ENCODE results near the gene SLC6A9. TPM values are rescaled to one million over a fixed set of nuclear protein-coding genes. Genes with fewer than 3 reads are reported as not detected.

SLC6A9 gene
- total and polyA plus RNA-seq, 4 donors: 0.57 to 47.7 (median 3.6) TPM

DNA sequence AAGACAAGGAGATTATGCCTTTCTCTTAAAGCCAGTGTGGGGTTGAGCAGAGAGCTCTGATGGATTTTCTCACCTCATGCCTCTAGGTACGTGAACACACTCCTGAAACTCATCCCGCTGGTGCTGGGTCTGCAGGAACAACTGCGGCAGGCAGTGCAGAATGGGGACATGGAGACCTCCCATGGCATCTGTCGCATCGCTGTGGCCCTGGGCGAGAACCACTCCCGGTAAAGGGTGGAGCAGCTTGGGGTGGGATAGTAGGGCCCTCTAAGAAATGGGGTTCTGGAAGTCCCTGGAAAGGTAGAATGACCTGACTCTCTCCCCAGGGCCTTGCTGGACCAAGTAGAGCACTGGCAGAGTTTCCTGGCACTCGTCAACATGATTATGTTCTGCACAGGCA lies 75.0 kb downstream of the SLC6A9 start (continued):
- no peak for TF ChIP-seq TAF1 (conservative IDR thresholded peaks at IDR 0.05)

DNA sequence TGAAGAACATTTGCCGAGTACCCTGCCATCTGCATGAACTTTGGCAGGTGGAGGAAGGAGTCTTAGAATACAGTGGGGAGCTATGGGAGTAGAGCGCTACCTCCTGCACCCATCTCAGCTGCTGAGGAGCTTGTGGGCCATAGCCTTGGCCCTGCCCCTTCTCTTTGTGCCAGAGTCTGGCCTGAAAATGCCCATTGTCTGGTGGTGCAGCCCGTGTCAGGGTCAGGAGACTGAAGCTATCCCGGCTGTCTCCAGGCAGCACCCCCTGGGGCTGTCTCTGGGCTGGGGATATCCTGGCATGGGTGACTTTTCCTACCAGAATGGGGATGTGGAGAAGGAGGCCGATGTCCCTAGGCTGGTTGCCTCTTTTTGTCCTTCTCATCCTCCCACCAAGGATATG lies 77.2 kb downstream of the SLC6A9 start:
- WGBS: 95% methylated on average over 5 of the region's 5 CpGs
- no peaks in the 10 kb centered on the region for H3K27me3 ChIP-seq (ENCODE audit: control insufficient read depth in 4 of 4, insufficient read depth in 4 of 4, low read length in 3 of 4)
- no peak overlapping the region for H3K4me3 ChIP-seq (ENCODE audit: low read depth in 1 of 3, low read length in 3 of 3)
- no peaks in the 10 kb centered on the region for H3K9me3 ChIP-seq (ENCODE audit: control insufficient read depth in 4 of 4, low read length in 3 of 4)
- no peak for DNase-seq (ENCODE audit: low spot score)
- no peak overlapping the region for H3K9ac ChIP-seq (ENCODE audit: low read depth in 1 of 2, low read length in 2 of 2)
- H3K27ac ChIP-seq (ENCODE audit: low read depth in 1 of 2, low read length in 2 of 2): no peak overlapping the region
- H3K36me3 ChIP-seq (ENCODE audit: control insufficient read depth in 4 of 4, insufficient read depth in 3 of 4, low read depth in 1 of 4, low read length in 3 of 4): peaks cover 2 to 33% (median 8%) of the 10 kb centered on the region in 4 donors
- H3K4me1 ChIP-seq (ENCODE audit: control insufficient read depth in 4 of 4, insufficient read depth in 4 of 4, low read length in 3 of 4): no peaks in the 10 kb centered on the region
- TF ChIP-seq, protein P1, sequence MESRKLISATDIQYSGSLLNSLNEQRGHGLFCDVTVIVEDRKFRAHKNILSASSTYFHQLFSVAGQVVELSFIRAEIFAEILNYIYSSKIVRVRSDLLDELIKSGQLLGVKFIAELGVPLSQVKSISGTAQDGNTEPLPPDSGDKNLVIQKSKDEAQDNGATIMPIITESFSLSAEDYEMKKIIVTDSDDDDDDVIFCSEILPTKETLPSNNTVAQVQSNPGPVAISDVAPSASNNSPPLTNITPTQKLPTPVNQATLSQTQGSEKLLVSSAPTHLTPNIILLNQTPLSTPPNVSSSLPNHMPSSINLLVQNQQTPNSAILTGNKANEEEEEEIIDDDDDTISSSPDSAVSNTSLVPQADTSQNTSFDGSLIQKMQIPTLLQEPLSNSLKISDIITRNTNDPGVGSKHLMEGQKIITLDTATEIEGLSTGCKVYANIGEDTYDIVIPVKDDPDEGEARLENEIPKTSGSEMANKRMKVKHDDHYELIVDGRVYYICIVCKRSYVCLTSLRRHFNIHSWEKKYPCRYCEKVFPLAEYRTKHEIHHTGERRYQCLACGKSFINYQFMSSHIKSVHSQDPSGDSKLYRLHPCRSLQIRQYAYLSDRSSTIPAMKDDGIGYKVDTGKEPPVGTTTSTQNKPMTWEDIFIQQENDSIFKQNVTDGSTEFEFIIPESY (IDR thresholded peaks at IDR 0.05): no peak
- no peak for TF ChIP-seq RAD21 (IDR thresholded peaks at IDR 0.05)
- no peak for TF ChIP-seq FOXA1 (IDR thresholded peaks at IDR 0.05)

DNA sequence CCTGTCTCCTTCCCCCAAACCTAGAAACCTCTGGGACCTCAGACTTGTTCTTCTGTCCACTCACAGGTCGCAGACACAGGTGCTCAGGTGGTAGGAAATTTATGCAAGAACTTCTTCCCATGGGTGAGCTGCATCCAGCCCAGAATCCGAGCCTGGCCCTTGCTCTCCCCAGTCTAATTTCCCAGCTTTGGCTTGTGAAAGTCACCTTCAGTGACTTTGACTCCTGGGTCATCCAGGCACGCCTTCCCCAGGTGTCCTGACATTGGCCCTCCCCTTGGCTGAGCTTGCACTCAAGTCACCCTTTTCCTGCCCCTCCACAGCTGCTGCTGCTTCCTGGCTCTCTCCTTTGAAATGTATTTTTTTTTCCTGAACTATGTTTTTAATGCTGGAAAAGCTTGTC lies 77.9 kb downstream of the SLC6A9 start:
- no peak overlapping the region for H3K27ac ChIP-seq (ENCODE audit: low read depth in 1 of 2, low read length in 2 of 2)
- no peaks in the 10 kb centered on the region for H3K9me3 ChIP-seq (ENCODE audit: control insufficient read depth in 4 of 4, low read length in 3 of 4)
- no peak for TF ChIP-seq FOXA2 (IDR thresholded peaks at IDR 0.05)
- TF ChIP-seq HNF4A (conservative IDR thresholded peaks at IDR 0.05): no peak
- TF ChIP-seq FOXA1 (IDR thresholded peaks at IDR 0.05): no peak
- TF ChIP-seq, protein P2, sequence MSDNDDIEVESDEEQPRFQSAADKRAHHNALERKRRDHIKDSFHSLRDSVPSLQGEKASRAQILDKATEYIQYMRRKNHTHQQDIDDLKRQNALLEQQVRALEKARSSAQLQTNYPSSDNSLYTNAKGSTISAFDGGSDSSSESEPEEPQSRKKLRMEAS (IDR thresholded peaks at IDR 0.05): no peak
- no peak for TF ChIP-seq SP1 (IDR thresholded peaks at IDR 0.05)
- no peak overlapping the region for H3K4me3 ChIP-seq (ENCODE audit: low read depth in 1 of 3, low read length in 3 of 3)
- no peaks in the 10 kb centered on the region for H3K27me3 ChIP-seq (ENCODE audit: control insufficient read depth in 4 of 4, insufficient read depth in 4 of 4, low read length in 3 of 4)
- H3K9ac ChIP-seq (ENCODE audit: low read depth in 1 of 2, low read length in 2 of 2): no peak overlapping the region
- H3K4me1 ChIP-seq (ENCODE audit: control insufficient read depth in 4 of 4, insufficient read depth in 4 of 4, low read length in 3 of 4): peaks cover 0 to 7% (median 4%) of the 10 kb centered on the region in 4 donors
- H3K36me3 ChIP-seq (ENCODE audit: control insufficient read depth in 4 of 4, insufficient read depth in 3 of 4, low read depth in 1 of 4, low read length in 3 of 4): peaks cover 0 to 28% (median 6%) of the 10 kb centered on the region in 4 donors
- 92% methylated on average over 3 of the region's 3 CpGs for WGBS
- no peak for DNase-seq (ENCODE audit: low spot score)

DNA sequence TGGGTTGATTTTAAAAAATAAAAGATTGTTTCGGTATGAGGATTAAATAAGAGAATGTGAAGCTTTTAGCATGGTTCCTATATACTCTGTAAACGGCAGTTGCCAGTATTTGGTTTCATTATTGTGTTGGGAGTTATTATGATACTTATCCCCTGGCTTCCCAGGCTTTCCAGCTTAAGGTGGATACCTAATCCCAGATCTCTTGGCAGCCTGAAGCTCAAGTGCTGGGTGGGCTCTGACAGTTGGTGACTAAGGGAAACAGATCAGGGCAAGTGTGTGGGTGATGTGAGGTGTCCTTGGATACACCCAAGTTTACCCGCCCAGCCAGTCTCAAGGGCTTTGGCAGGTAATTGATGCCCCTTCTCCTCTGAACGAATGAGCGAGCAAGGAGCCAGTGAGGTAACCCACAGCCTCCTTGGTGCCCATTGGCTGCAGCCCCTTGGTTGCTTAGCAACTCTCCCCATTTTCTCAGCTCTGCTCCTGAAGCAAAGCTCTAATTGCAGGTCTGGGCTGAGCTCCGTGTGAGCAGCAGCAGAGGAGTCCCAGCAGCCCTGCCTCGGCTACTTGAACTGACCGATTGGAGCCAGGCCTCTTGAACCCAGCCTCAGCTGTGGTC lies 78.4 kb downstream of the SLC6A9 start:
- Histone ChIP-seq H3K4me1 (ENCODE audit: control insufficient read depth in 4 of 4, insufficient read depth in 4 of 4, low read length in 3 of 4) (peaks cover 0 to 12% (median 9%) of the 10 kb centered on the region in 4 donors), H3K36me3 (ENCODE audit: control insufficient read depth in 4 of 4, insufficient read depth in 3 of 4, low read depth in 1 of 4, low read length in 3 of 4) (peaks cover 0 to 23% (median 4%) of the 10 kb centered on the region in 4 donors), H3K9ac (ENCODE audit: low read depth in 1 of 2, low read length in 2 of 2) (no peak overlapping the region), H3K27ac (ENCODE audit: low read depth in 1 of 2, low read length in 2 of 2) (no peak overlapping the region), H3K9me3 (ENCODE audit: control insufficient read depth in 4 of 4, low read length in 3 of 4) (no peaks in the 10 kb centered on the region), H3K27me3 (ENCODE audit: control insufficient read depth in 4 of 4, insufficient read depth in 4 of 4, low read length in 3 of 4) (no peaks in the 10 kb centered on the region), H3K4me3 (ENCODE audit: low read depth in 1 of 3, low read length in 3 of 3) (no peak overlapping the region)
- 92% methylated on average over 8 of the region's 8 CpGs for WGBS
- DNase-seq (ENCODE audit: low spot score): no peak
- TF ChIP-seq, protein P1 (IDR thresholded peaks at IDR 0.05): no peak
- TF ChIP-seq YY1 (IDR thresholded peaks at IDR 0.05): no peak
- no peak for TF ChIP-seq RAD21 (IDR thresholded peaks at IDR 0.05)
- TF ChIP-seq, protein P3, sequence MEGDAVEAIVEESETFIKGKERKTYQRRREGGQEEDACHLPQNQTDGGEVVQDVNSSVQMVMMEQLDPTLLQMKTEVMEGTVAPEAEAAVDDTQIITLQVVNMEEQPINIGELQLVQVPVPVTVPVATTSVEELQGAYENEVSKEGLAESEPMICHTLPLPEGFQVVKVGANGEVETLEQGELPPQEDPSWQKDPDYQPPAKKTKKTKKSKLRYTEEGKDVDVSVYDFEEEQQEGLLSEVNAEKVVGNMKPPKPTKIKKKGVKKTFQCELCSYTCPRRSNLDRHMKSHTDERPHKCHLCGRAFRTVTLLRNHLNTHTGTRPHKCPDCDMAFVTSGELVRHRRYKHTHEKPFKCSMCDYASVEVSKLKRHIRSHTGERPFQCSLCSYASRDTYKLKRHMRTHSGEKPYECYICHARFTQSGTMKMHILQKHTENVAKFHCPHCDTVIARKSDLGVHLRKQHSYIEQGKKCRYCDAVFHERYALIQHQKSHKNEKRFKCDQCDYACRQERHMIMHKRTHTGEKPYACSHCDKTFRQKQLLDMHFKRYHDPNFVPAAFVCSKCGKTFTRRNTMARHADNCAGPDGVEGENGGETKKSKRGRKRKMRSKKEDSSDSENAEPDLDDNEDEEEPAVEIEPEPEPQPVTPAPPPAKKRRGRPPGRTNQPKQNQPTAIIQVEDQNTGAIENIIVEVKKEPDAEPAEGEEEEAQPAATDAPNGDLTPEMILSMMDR (IDR thresholded peaks at IDR 0.05; ENCODE audit: low read depth, low read length, missing input control): no peak
- TF ChIP-seq JUND (IDR thresholded peaks at IDR 0.05): no peak
- no peak for TF ChIP-seq EGR1 (IDR thresholded peaks at IDR 0.05; ENCODE audit: low read depth in 2 of 2)
- TF ChIP-seq RXRA (IDR thresholded peaks at IDR 0.05): no peak
- TF ChIP-seq GABPA (IDR thresholded peaks at IDR 0.05 in 1 of 2, conservative IDR thresholded peaks at IDR 0.05 in 1 of 2): no peak
- no peak for TF ChIP-seq FOXA1 (IDR thresholded peaks at IDR 0.05)
- no peak for TF ChIP-seq ATF3 (IDR thresholded peaks at IDR 0.05)
- TF ChIP-seq HNF4G (IDR thresholded peaks at IDR 0.05): no peak
- TF ChIP-seq FOXA2 (IDR thresholded peaks at IDR 0.05): no peak
- TF ChIP-seq TAF1 (conservative IDR thresholded peaks at IDR 0.05): no peak
- TF ChIP-seq, protein P2 (IDR thresholded peaks at IDR 0.05): no peak

All from liver (tissue), 9 donors.